T-cell (primary cell): ENCODE results near the gene WDR70. TPM values are rescaled to one million over a fixed set of nuclear protein-coding genes. Genes with fewer than 3 reads are reported as not detected.

Experiments
- ATAC-seq, 4 experiments: fragments of 200-7000 bp in 3 of 4; fragments of 150-1000 bp in 1 of 4; cut with Tn5 transposase; replicated peaks in 1 of 4; 1 replicate in 3 of 4; 2 replicates in 1 of 4; pipeline ENCODE4 v1.10.0; 2021; ENCODE audit warnings: moderate library complexity in 3 of 4, mild to moderate bottlenecking in 2 of 4, moderate number of reproducible peaks in 1 of 4
- CTCF ChIA-PET, 2 donors: fragments of 300-600 bp; sonication (Branson Sonifier 250); formaldehyde crosslinking; loops; one replicate each; lab custom pipeline; 2022; ENCODE audit warnings: antibody characterized with exemption in 2 of 2; lab: Charles Lee
- POLR2A ChIA-PET, 2 donors: fragments of 300-600 bp; sonication (Branson Sonifier 250); formaldehyde crosslinking; loops; one replicate each; lab custom pipeline; 2022; ENCODE audit warnings: antibody characterized with exemption in 2 of 2; lab: Charles Lee
- DNase-seq, 35 experiments: peaks; one replicate each; pipeline versions ENCODE4 v3.0.0 to v3.0.0-alpha.2; 2013 to 2023
- H3K27ac ChIP-seq: one replicate; pipeline ENCODE4 v1.5.1; 2013; ENCODE audit warnings: low read length
- H3K27me3 ChIP-seq, 2 experiments: replicated peaks in 1 of 2; 1 replicate in 1 of 2; 2 replicates in 1 of 2; pipeline versions ENCODE4 v1.6.1 to v1.7.0; 2013; ENCODE audit warnings: low read length in 1 of 2, mixed read lengths in 1 of 2; ENCODE audit not compliant: control insufficient read depth in 2 of 2, insufficient read depth in 2 of 2; ENCODE audit errors: extremely low read depth in 1 of 2
- H3K36me3 ChIP-seq, 2 donors: 1 replicate in 1 of 2; 2 replicates in 1 of 2; pipeline versions ENCODE4 v1.6.1 to v1.7.0; 2013; ENCODE audit warnings: low read length in 1 of 2; ENCODE audit not compliant: control insufficient read depth in 2 of 2, insufficient read depth in 1 of 2; ENCODE audit errors: extremely low read depth in 1 of 2
- H3K4me1 ChIP-seq, 2 experiments: 1 replicate in 1 of 2; 2 replicates in 1 of 2; pipeline versions ENCODE4 v1.6.1 to v1.7.0; 2013; ENCODE audit warnings: low read length in 2 of 2, mixed read lengths in 1 of 2; ENCODE audit not compliant: insufficient read depth in 2 of 2, control insufficient read depth in 1 of 2; ENCODE audit errors: extremely low read depth in 1 of 2
- H3K4me3 ChIP-seq, 2 donors: 1 replicate in 1 of 2; 2 replicates in 1 of 2; pipeline versions ENCODE4 v1.5.1 to v1.7.0; 2013; ENCODE audit warnings: mild to moderate bottlenecking in 2 of 2, low read length in 1 of 2, moderate library complexity in 1 of 2; ENCODE audit not compliant: control insufficient read depth in 1 of 2; ENCODE audit errors: extremely low read depth in 1 of 2
- H3K9me3 ChIP-seq: 2 replicates; pipeline ENCODE4 v1.7.0; 2013
- H3K27ac Mint-ChIP-seq, 2 donors: one replicate each; pipeline ENCODE4 v1.8.0; 2020 to 2021; ENCODE audit warnings: mild to moderate bottlenecking in 2 of 2, mixed read lengths in 2 of 2
- H3K27me3 Mint-ChIP-seq, 2 donors: one replicate each; pipeline ENCODE4 v1.8.0; 2021 to 2022; ENCODE audit warnings: mixed read lengths in 2 of 2
- H3K36me3 Mint-ChIP-seq: one replicate; pipeline ENCODE4 v1.8.0; 2021; ENCODE audit warnings: mixed read lengths
- H3K4me1 Mint-ChIP-seq, 3 donors: one replicate each; pipeline ENCODE4 v1.8.0; 2020 to 2022; ENCODE audit warnings: mixed read lengths in 3 of 3, mild to moderate bottlenecking in 1 of 3
- H3K4me3 Mint-ChIP-seq, 3 donors: one replicate each; pipeline ENCODE4 v1.8.0; 2020 to 2022; ENCODE audit warnings: mild to moderate bottlenecking in 3 of 3, mixed read lengths in 3 of 3, moderate library complexity in 3 of 3
- H3K9me3 Mint-ChIP-seq, 3 donors: one replicate each; pipeline ENCODE4 v1.8.0; 2020 to 2022; ENCODE audit warnings: mixed read lengths in 3 of 3
- WGBS: methylation state at CpG from one replicate; pipeline ENCODE4 v1.1.5; 2013; ENCODE audit warnings: missing lambda C conversion rate; ENCODE audit not compliant: insufficient coverage; 5-methylcytosine and 5-hydroxymethylcytosine counted together
- total RNA-seq, 35 experiments: library from RNA in 6 of 35; stranded (reverse) in 6 of 35; fragments of 120-200 nt in 1 of 35; gene quantifications; one replicate each; pipeline versions ENCODE4 v1.2.1 to v1.2.4 and lab custom pipeline; 2013 to 2026

WDR70 gene
- total RNA-seq, 5 donors from 2014 or later (not counting 1 experiment from before 2014, with no cell fraction given) = 30.1 to 44.6 (median 37.5) TPM

GRCh38 chr5:37662362-37662761, 283.2 kb downstream of the WDR70 start:
- H3K4me1 Mint-ChIP-seq = peaks cover 0 to 12% (median 4%) of the 10 kb centered on the region in 3 donors
- ChIA-PET CTCF (no interaction called here), POLR2A (no interaction called here)
- no peak overlapping the region for H3K27ac Mint-ChIP-seq
- H3K4me3 ChIP-seq = no peak overlapping the region
- H3K9me3 Mint-ChIP-seq = no peaks in the 10 kb centered on the region
- no peaks in the 10 kb centered on the region for H3K36me3 ChIP-seq
- H3K27ac ChIP-seq = no peak overlapping the region
- no peaks in the 10 kb centered on the region for H3K9me3 ChIP-seq
- no CpG with 5 or more reads among the region's 3 CpGs for WGBS
- H3K27me3 Mint-ChIP-seq = no peaks in the 10 kb centered on the region
- no peak overlapping the region for H3K4me3 Mint-ChIP-seq
- H3K36me3 Mint-ChIP-seq = peaks cover 51% of the 10 kb centered on the region
- H3K27me3 ChIP-seq = no peaks in the 10 kb centered on the region
- DNase-seq (no peak), ATAC-seq (no peak)
- no peaks in the 10 kb centered on the region for H3K4me1 ChIP-seq

GRCh38 chr5:37662789-37663485, 283.8 kb downstream of the WDR70 start:
- Histone ChIP-seq H3K27me3 (no peaks in the 10 kb centered on the region), H3K4me1 (no peaks in the 10 kb centered on the region), H3K27ac (no peak overlapping the region), H3K4me3 (no peak overlapping the region), H3K36me3 (no peaks in the 10 kb centered on the region), H3K9me3 (no peaks in the 10 kb centered on the region)
- no peaks in the 10 kb centered on the region for H3K27me3 Mint-ChIP-seq
- no peak overlapping the region for H3K27ac Mint-ChIP-seq
- peaks cover 0 to 12% (median 4%) of the 10 kb centered on the region in 3 donors for H3K4me1 Mint-ChIP-seq
- ChIA-PET POLR2A (no interaction called here), CTCF (no interaction called here)
- DNase-seq (no peak), ATAC-seq (no peak)
- WGBS = 100% methylated on average over 1 of the region's 5 CpGs
- H3K4me3 Mint-ChIP-seq = no peak overlapping the region
- peaks cover 49% of the 10 kb centered on the region for H3K36me3 Mint-ChIP-seq
- no peaks in the 10 kb centered on the region for H3K9me3 Mint-ChIP-seq

DNA sequence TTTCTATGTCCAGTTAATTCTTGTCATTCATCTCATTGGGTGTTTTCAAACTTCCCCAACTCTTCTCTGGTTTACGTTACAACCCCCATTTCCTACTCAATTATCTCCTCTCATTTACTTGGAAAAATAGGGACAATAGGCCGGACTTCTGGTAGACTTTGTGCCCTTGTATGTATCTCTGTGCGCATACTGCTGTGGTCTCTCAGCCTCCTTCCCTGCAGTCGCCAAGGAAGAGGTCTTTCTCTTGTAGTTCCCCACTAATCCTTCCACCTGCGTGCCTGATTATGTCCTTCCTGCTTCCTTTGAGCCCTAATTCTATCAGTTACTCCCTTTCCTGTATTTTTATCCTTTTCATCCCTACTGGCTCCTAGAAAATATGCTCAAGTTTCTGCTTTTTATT, 284.4 kb downstream of the WDR70 start:
- DNase-seq (no peak), ATAC-seq (no peak)
- ChIA-PET CTCF (no interaction called here), POLR2A (no interaction called here)
- H3K4me1 ChIP-seq = no peaks in the 10 kb centered on the region
- H3K4me3 ChIP-seq = no peak overlapping the region
- Mint-ChIP-seq H3K27ac (no peak overlapping the region), H3K4me3 (no peak overlapping the region), H3K36me3 (peaks cover 51% of the 10 kb centered on the region), H3K9me3 (no peaks in the 10 kb centered on the region), H3K27me3 (no peaks in the 10 kb centered on the region), H3K4me1 (peaks cover 0 to 12% (median 4%) of the 10 kb centered on the region in 3 donors)
- 91% methylated on average over 5 of the region's 5 CpGs for WGBS
- no peak overlapping the region for H3K27ac ChIP-seq
- no peaks in the 10 kb centered on the region for H3K9me3 ChIP-seq
- no peaks in the 10 kb centered on the region for H3K36me3 ChIP-seq
- H3K27me3 ChIP-seq = no peaks in the 10 kb centered on the region

DNA sequence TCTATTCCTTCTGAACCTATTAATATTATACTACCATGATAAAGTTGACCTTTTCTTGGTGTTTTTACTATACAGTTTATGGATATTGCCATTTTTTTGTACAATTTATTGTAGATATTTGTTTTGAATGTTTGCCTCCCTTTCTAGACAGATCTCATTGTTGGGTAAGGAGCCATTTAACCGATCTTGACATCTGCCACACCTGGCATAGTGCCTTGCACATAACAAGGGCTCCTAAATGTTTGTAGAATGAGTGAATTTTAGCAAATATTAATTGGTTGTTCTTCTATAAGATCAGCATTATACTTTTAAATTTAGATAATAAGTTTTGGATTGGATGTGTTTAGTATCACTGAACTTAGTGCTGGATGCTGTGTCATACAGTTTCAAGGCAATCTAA, 285.4 kb downstream of the WDR70 start:
- H3K4me1 Mint-ChIP-seq = peaks cover 2 to 12% (median 4%) of the 10 kb centered on the region in 3 donors
- no peak overlapping the region for H3K27ac Mint-ChIP-seq
- Histone ChIP-seq H3K27ac (no peak overlapping the region), H3K4me3 (no peak overlapping the region), H3K9me3 (no peaks in the 10 kb centered on the region), H3K4me1 (no peaks in the 10 kb centered on the region), H3K27me3 (no peaks in the 10 kb centered on the region), H3K36me3 (no peaks in the 10 kb centered on the region)
- no peaks in the 10 kb centered on the region for H3K9me3 Mint-ChIP-seq
- H3K36me3 Mint-ChIP-seq = peaks cover 54% of the 10 kb centered on the region
- H3K27me3 Mint-ChIP-seq = no peaks in the 10 kb centered on the region
- CTCF ChIA-PET = interaction anchor here in 1 of 2 donors (0.7 kb wide), 1 partner anchor 18 kb away, joined by 3 read pairs; no protein-coding TSS in a partner anchor
- DNase-seq (no peak), ATAC-seq (no peak)
- POLR2A ChIA-PET = interaction anchor here in 1 of 2 donors (0.5 kb wide), 1 partner anchor 35 kb away, joined by 3 read pairs; no protein-coding TSS in a partner anchor
- no peak overlapping the region for H3K4me3 Mint-ChIP-seq
- no CpG with 5 or more reads among the region's 1 CpG for WGBS

DNA sequence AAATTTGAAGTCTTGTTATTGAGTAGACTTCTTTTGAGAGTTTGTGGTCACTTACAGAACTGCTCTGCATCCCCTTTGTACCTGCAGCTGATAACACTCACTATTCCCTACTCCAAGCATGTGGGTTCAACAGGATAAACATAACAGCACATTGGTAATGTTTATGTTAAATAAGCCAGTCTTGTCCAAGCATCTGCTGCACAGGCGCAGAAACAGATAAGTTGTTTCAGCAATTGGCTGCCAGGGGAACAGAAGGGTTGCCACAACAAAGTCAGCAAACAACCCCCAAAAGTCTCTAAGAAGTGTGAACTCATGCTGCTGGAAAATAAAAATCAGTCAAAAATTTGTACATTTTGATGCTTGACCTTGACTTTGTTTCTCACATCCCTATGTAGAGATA, 286.2 kb downstream of the WDR70 start:
- ChIA-PET POLR2A (interaction anchor here in 1 of 2 donors (0.5 kb wide), 1 partner anchor 34 kb away, joined by 3 read pairs; no protein-coding TSS in a partner anchor), CTCF (interaction anchor here in 1 of 2 donors (0.7 kb wide), 1 partner anchor 19 kb away, joined by 3 read pairs; no protein-coding TSS in a partner anchor)
- H3K36me3 Mint-ChIP-seq = peaks cover 59% of the 10 kb centered on the region

GRCh38 chr5:37665889-37666288, 286.8 kb downstream of the WDR70 start:
- no peak overlapping the region for H3K27ac Mint-ChIP-seq
- ATAC-seq = no peak
- no peak overlapping the region for H3K4me3 ChIP-seq
- 78% methylated on average over 12 of the region's 12 CpGs for WGBS
- peaks cover 59% of the 10 kb centered on the region for H3K36me3 Mint-ChIP-seq
- ChIA-PET CTCF (no interaction called here), POLR2A (no interaction called here)
- H3K9me3 Mint-ChIP-seq = no peaks in the 10 kb centered on the region
- no peaks in the 10 kb centered on the region for H3K4me1 ChIP-seq
- no peak overlapping the region for H3K27ac ChIP-seq
- no peaks in the 10 kb centered on the region for H3K27me3 Mint-ChIP-seq
- DNase-seq = no peak
- H3K27me3 ChIP-seq = no peaks in the 10 kb centered on the region
- no peak overlapping the region for H3K4me3 Mint-ChIP-seq
- no peaks in the 10 kb centered on the region for H3K9me3 ChIP-seq
- H3K36me3 ChIP-seq = no peaks in the 10 kb centered on the region
- peaks cover 11 to 14% (median 14%) of the 10 kb centered on the region in 3 donors for H3K4me1 Mint-ChIP-seq

More for the DNA sequence above, 286.2 kb downstream of the WDR70 start:
- peaks cover 9 to 12% (median 9%) of the 10 kb centered on the region in 3 donors for H3K4me1 Mint-ChIP-seq
- Histone ChIP-seq H3K27me3 (no peaks in the 10 kb centered on the region), H3K9me3 (no peaks in the 10 kb centered on the region), H3K4me1 (no peaks in the 10 kb centered on the region), H3K27ac (no peak overlapping the region), H3K36me3 (no peaks in the 10 kb centered on the region), H3K4me3 (no peak overlapping the region)
- no peak overlapping the region for H3K27ac Mint-ChIP-seq
- WGBS = 100% methylated on average over 1 of the region's 1 CpG
- no peaks in the 10 kb centered on the region for H3K9me3 Mint-ChIP-seq
- ATAC-seq (no peak), DNase-seq (no peak)
- no peaks in the 10 kb centered on the region for H3K27me3 Mint-ChIP-seq
- H3K4me3 Mint-ChIP-seq = no peak overlapping the region
